ENCODE data around the gene KIT.

DNA sequence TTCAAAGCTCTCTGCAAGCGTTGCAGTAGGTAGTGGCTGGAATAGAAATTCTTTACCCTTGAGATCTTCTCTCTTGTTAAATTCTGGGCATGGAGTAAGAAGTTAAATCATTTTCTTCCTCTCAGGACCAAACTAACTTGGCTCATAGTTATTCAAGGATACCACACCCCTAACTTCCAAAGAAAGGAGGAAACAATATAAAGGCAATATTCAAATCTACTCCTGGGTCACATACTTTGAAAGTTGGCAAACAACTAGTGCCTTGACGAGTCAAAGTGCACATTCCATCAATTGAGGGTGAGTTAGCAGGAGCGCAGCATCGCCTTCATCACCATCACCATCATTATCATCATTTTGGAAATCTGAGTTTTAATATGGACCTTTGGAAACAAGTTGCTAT is 20.4 kb upstream of the KIT start:
- TF ChIP-seq, protein P1, sequence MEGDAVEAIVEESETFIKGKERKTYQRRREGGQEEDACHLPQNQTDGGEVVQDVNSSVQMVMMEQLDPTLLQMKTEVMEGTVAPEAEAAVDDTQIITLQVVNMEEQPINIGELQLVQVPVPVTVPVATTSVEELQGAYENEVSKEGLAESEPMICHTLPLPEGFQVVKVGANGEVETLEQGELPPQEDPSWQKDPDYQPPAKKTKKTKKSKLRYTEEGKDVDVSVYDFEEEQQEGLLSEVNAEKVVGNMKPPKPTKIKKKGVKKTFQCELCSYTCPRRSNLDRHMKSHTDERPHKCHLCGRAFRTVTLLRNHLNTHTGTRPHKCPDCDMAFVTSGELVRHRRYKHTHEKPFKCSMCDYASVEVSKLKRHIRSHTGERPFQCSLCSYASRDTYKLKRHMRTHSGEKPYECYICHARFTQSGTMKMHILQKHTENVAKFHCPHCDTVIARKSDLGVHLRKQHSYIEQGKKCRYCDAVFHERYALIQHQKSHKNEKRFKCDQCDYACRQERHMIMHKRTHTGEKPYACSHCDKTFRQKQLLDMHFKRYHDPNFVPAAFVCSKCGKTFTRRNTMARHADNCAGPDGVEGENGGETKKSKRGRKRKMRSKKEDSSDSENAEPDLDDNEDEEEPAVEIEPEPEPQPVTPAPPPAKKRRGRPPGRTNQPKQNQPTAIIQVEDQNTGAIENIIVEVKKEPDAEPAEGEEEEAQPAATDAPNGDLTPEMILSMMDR (IDR thresholded peaks at IDR 0.05): no peak
- no peak for TF ChIP-seq ZFX (IDR thresholded peaks at IDR 0.05; ENCODE audit: borderline replicate concordance)

Data from 22Rv1 (cell line).